GM12892 (cell line): ENCODE data around the gene BCL11B.

Source experiments
- POLR2A ChIP-seq: IDR thresholded peaks from 2 replicates; pipeline ENCODE4 v1.6.1; 2011; ENCODE audit warnings: low read depth, low read length, control low read depth
- POLR2AphosphoS5 ChIP-seq: IDR thresholded peaks from 2 replicates; pipeline ENCODE4 v1.6.1; 2011; ENCODE audit warnings: low read depth, low read length, control low read depth
- TAF1 ChIP-seq: IDR thresholded peaks from 2 replicates; pipeline ENCODE4 v1.6.1; 2011; ENCODE audit warnings: low read depth, mild to moderate bottlenecking, control low read depth, low read length, borderline replicate concordance

DNA sequence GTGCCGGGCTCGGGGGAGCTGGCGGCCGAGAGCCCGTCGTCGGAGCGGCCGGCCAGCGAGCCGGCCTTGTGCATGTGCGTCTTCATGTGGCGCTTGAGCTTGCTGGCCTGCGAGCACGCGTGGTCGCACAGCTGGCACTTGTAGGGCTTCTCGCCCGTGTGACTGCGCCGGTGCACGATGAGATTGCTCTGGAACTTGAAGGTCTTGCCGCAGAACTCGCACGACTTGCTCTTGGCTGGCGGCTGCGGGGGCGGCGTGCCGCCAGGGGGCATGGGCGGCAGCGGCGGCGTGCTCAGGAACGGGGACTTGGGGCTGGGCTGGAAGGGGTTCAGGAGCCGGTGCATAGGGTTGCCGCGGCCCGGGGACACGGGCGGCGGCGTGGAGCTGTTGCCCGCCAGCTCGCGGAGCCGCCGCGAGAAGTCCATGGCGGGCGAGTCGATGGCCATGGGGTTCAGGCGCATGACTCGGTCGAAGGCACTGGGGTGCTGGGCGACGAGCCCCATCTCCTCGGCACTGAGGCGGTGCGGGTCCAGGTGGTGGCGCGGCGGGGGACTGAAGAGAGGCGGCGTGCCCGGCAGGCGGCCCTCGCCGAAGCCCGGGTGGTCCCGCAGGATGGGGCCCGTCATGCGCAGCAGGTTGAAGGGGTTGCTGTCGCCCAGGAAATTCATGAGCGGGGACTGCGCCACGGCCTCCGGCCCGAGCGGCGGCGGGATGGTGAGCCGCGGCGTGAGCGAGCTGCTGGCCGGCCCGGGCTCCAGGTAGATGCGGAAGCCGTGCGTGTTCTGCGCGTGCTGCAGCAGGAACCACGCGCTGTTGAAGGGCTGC, 96.5 kb downstream of the BCL11B start:
- no peak for TF ChIP-seq POLR2AphosphoS5
- no peak for TF ChIP-seq POLR2A
- no peak for TF ChIP-seq TAF1
